NCI-H2107 treated with DMSO at 0.1 percent for 48 hours (cell line): ENCODE measurements around the gene NELL1.
A peak's percentile ranks its signal among the peaks of the same experiment; 100 is the strongest.

Experiments used
- DNase-seq: peaks from one replicate; lab custom pipeline; 2025; ENCODE audit not compliant: unreplicated experiment; lab: John Stamatoyannopoulos, UW

NELL1 gene

DNA sequence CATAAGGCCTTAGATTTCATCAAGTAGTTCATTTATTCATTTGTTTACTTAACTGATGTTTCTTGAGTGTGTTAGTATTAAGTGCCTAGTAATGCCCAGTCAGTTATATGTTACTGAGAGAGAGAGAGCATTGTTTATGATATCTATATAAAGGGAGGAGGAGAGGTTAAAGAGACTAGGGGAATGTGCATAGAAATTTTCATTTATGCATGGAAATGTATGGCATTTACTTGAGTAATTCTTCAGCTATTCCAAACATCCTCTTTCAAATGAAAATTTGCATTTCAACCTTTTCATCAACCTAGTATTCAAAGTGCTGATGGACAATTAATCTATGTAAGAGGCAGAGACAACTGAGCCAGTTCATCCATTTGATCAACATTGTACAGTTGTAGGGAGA lies 199.7 kb downstream of the NELL1 start:
- no peak for DNase-seq

DNA sequence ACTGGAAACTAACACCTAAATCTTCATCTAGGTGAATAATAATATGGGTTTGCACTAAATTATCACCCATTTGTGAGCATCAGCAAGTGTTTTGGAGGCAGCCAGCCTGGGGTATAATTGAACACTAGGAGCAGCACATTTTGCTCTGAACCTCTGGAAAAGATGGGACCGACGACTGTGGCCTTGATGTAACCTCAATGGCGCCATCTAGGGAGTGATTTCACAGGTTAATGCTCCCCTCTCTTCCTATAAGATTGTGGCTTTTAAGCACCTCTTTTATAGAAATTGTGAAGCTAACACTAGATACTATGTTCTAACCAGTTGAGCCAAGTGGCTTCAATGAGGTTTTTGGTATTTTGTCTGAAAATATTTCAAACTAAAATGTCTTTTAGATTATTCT lies 203.7 kb downstream of the NELL1 start:
- DNase-seq: peak; percentile 89

DNA sequence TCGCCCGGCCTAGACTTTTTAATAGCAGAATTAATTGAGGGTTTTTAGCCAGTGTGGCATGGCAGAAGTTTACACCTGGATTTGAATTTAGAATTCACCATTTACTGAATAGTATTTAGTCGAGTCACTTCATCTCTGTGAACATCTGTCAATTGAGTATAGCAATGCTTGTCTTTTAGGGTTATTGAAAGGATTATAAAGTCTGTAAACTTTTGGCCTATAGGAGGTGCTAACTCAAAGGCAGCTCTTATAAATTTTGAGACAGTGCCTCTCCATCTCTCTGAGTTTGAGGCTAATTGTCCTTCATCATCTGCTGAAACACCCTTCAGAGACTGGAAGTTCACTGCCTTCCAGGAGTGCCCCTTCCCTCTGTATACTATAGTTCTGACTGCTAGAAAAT lies 205.0 kb downstream of the NELL1 start:
- no peak for DNase-seq

DNA sequence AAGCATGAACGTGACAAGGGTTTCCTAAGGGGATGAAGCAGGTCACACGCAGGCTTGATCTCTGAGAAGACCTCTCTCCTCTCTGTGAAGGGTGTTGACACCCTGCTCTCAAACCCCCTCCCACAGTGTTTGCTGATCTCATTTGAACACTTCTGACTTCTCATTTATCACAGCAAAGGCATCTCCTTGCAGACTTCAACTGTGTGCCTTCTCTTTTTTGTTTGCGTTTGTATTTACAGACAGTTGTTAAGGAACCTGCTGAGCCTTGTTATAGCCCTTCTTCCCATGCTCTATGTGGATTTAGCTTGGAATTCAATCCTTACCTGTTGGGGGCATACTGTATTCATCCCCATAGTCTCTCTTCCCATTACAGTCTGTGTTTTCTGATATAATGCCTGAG lies 206.5 kb downstream of the NELL1 start:
- no peak for DNase-seq

DNA sequence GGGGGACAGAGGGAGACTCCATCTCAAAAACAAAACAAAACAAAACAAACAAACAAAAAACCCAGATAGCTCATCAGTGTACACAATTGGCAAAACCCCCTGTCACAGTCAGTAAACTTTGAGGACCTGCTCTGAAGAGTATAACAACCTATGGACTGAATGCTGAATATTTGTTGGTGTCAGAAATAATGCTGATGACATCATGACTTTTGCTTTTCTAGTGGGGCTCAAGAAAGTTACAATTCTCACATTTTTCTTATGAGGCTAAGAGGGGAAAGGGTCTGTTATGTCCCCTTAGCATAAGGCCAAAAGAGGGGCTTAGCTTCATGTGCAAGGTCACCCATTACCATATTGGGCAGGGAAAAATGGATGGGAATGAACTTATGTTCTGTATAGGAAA lies 207.4 kb downstream of the NELL1 start:
- no peak for DNase-seq

DNA sequence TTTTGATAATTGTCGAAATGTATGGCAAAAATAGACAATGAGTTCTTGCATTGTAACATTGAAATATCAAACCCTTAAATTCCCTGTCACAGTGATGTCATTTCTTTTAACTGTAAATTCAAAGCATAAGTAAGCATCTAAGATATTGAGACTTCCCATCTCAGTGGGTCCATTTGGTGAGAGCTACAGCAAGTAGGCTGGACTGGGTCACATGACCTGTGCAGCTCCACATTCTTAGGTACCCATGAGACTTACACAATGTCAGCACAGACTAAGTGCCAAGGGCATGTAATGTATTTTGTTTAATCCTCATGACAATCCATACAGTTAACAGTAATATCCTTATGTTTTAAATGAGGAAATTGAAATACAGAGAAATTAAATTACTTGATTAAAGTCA lies 210.7 kb downstream of the NELL1 start:
- no peak for DNase-seq

DNA sequence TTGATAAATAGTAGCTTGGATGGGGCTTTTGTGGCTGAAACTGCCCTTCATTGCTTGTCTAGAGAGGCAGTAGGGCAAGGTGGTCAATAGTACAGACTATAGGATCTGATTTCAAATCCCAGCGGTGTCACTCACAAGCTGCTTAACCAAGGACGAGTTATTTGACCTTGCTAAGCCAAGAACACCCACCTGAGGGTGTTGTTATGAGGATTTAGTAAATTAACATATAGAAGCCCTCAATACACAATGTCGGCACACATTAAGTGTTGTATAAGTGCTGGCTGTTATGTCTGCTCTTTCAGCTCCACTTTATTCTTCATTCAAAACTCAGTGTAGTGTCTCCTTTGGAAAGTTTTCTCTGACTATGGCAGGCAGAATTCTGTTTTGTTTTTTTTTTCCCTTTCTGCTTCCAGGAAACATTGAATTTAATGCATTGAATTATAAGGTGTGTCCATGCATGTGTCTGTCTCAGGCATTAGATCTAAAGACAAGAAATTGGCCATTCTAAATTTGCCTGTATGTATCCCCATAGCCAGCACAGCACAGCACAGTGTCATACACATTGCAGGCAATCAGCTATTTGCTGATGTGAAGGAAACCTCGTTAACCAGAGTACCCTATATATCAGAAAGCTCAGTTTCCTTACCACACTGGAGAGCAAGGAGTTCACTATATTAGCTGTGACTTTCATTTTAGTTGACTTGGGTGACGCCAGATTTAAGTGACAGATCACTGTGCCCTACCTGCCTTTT lies 212.1 kb downstream of the NELL1 start:
- no peak for DNase-seq

DNA sequence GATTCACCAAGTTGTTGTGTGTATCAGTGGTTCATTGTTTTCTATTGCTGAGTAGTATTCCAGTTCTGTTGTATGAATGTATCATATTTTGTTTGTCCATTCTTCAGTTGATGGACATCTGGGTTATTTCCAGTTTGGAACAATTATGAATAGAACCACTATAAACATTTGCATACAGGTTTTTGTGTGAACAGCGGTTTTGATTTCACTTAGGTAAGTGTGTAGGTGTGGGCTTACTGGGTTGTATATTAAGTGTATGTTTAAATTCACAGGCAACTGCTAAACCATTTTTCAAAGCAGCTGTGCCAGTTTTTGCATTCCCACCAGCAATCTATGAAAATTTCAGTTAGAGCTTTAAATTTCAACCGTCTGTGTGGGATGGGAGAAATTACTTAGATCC lies 217.8 kb downstream of the NELL1 start:
- DNase-seq: peak; percentile 39

DNA sequence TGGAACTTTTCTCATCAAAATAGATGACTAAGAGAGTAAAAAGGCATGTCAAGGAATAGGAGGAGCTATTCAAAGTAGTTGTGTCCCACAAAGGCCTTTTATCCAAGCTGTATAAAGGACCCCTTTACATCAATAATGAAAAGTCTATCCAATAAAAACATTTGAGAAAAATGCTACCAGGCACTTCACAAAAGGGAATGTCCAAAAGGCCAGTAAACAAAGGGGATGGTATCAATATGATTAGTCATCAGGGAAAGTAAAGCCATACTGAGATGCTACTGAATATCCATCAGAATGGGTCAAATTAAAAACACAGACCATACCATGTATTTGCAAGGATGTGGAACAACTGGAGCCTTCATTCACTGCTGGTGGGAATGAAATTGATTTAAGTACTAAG lies 224.9 kb downstream of the NELL1 start:
- no peak for DNase-seq

DNA sequence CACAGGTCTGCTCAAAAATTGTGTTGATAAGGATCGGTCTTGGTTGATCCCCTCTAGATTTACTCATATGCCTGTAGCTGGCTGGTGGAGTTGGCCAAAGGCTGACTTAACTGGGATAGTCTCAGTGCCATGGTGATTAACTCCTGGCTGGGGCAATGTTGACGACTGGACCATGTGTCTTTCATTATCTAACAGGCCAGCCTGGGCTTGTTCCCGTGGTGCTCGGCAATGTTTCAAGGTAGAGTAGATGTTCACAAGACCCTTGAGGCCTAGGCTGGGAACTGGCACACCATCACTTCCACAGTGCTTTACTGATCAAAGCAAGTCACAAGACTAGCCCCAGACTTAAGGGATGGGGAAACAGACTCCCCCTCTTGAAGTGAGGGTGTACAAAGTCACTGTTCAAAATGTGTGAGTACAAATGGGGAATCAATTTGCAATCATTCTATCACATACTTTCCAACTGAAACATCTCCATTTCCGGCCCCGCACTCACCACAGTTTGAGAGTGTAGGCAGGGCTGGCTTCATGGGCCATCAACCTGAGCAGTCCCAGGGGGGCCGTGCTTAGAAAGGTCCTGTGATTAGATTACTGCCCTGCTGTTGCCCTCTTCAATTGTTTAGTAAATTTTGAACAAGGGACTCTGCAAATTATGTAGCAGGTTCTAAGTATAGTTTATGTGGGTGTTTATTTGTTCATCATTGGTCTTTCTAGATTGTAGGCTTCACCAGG lies 240.8 kb downstream of the NELL1 start:
- no peak for DNase-seq

DNA sequence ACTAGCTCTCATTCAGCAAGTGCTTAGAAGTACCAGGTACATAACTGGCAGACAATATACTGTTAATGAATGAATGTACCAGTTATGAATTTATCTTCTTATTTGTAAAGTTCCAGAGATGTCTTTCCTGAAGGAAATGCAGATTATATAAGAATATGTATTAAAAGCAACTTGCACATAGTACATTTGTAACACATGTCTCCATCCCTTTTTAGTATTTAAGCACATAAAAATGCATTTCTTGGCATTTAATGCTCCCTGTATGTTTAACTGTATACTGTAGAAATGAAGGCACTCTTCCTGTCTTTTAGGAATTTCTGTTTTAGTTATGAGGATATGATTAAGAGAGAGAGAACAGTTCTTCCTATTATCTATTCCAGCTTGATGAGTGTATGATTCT lies 241.3 kb downstream of the NELL1 start:
- no peak for DNase-seq

DNA sequence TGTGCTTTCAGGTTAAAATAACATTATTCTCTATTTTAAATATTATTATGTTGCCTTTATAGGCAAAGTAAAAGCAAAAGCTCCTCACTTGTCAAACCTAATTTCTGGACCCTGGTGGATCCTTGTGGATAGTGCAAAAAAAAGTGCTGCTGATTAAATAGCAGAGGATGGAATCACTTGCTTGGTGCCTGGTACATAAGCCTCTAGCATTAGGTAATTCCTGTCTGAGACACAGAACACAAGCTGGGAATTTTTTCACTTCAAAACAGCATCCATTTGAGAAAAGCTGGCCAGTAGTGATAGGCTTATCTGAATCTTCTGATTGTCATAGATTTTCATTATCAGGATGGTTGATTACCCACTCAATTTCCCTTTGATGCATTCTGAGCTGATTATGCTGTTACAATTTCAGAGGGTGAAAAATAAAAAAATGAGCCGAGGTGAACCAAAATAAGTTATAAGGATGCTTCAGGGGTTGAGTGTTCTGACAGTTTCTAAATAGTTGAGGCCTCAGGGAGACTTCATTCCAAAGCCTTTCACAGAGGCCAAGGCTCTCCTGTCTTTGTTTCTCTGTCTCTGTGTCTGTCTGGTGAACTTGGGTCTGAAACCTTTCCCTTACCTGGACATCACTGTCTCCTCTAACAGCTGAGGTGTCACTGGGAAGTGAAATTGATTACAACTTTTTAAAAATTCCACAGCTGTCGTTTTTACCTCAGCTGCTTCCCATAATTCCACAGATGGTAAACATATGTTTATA lies 242.9 kb downstream of the NELL1 start:
- DNase-seq: no peak

DNA sequence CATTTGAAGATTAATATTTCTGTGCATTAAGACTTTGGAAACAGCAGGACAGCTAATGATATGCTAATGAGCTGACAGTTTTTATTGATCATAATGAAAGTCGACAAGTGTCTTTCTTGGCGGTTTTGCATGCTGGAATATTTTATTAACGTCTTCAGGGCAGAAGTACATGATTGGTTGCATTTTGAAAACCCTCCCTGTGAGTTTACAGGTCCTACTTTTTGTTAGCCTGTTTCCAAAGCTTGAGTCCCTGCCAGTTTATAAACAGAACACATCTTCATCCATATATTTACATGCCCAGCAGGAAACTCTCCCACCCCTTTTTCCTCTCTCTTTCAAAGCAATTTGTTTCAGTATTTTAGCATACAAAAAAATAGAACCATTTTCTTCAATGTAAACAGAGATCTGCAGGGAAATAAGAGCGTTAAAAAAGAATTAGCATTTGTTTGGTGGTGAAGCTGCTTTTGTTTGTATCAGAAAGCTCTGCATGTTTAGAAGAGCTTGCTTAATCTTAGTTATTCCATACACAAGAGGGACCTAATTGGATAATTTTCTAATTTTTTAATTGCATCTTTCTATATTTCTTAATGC lies 243.6 kb downstream of the NELL1 start:
- peak; percentile 18 for DNase-seq

DNA sequence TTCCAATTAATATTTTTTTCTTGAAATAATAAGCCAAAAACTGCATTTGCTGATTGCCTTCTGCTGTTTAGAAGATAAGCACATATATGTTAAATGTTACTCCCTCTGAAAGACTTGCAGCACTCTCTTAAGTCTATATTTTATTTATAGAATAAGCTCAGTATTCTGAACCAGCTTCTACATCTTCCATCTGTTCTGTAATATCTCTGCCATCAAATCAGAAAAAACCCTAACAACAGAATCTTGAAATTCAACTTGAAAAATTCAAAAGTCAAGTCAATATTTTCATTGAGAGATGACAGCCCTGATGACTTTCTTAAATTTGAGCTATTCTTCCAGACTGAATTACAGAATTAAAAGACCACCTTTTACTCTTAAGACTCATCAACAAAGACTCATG lies 247.9 kb downstream of the NELL1 start:
- DNase-seq: no peak

DNA sequence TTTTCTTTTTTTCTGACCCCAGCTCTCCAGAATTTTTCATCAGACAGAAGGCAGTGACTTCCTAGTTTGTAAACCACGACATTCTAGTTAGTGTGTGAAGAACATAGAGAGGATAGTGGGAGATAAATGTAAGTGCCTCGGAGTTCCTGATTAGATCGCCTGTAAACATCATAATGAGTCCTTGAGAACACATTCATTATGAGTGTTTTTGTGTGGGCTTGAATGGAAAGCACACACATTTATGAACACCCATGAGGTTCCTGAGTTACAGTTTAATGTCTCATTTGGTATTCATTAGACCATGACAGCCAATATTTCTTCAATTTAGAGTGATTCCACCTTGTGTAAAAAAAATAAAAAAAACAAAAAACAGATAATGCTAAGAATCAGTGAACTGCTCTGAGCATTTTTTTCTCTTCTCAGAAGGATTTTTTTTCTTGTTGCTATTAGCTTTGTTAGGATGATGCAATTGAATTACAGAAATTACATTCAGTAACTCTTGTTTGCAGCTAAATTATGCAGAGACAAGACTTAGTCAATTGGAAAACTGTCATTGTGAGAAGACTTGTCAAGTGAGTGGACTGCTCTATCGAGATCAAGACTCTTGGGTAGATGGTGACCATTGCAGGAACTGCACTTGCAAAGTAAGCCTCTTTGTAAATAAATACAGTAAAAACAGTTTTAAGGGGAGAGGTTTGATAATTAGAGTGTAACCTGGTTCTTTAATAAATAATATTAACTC lies 257.6 kb downstream of the NELL1 start:
- DNase-seq: peak; percentile 75

DNA sequence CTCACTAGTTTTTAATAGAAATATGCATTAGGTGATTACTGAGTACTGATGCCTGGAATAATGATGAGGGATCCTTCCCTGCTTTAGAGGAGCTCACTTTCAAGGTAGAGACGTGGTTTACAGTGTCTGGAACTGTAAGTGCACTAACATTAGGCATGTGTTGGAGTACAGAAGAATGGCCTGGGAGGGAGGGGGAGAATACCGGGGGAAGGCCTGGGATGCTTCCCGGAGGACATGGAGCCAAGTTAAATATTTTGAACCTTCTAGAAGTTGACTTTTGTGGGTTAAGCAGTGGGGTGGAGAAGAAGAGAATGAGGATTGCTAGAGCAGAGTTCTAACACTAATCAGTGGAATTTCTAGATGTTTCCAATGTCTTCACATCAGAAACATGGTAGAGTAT lies 261.6 kb downstream of the NELL1 start:
- DNase-seq: no peak

DNA sequence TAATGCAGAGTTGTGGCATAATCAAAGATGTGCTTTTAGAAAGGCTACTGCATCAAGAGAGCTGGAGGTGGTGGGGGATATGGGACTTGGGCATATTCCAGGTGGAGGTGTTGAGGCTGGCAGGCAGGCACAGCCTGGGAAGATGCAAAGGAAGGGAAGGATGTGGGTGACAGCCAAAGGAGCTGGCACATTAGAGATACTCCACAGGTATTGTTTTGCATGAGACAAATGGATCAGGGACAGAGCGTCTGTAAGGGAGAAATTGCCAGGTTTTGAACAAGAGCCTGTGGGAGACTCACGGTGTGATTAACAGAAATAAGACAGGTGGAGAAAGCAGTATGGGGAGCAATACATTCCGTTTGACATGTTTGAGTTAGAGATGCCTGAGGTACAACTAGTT lies 263.7 kb downstream of the NELL1 start:
- DNase-seq: no peak

DNA sequence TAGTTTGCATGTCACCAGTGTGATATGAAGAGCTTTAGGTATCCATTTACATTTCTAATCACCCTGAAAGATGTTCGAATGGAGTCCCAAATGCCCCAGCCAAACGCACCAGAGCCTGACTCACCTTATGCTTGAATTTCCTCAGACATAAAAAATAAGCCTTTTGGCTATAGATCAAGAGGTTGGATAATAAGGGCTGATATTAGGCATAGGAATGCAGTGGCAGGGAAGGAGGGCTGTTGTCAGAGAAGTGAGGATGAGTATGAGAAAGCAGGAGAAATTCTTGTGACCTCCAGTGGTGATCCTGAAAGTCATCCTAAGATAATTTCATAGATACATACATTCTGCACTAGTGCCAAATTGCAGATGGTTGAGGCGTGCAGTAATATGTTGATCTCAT lies 264.6 kb downstream of the NELL1 start:
- DNase-seq: no peak

DNA sequence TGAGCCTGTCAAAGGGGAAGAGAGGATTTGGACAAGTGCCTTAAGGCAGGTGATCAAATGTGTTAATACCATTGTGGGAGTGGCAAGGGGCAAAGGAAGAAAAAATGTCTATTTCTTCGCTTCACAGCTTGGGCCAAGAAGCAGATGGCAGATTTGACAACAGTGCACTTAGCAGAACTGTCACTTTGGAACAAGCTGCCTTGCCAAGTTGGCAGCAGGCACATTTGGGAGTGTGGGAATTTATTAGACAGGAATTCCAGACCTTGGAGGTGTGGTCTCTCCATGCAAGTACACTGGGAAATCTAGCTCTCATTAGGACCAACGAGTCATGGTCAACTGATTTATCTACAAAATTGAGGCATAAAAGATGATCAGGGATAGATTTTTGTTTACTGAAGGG lies 265.1 kb downstream of the NELL1 start:
- no peak for DNase-seq

DNA sequence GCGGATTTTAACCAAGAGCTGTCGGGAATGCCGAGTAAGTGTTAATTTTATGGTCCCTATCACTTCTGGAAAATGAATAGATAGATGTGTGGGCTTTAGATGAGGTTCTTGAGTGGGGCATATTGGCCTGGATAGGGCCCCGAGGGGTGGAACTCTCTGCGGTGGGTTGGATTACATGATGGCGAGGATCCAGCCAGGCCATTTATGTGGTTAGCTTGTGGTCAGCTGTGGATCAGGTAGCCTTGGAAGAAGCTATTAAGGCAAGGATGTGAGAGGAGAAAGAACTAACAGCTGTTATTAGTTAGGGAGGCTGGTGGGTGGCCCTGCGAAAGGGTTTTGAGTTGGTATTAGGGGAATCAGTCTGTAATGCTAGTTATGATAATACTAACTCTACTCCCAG lies 268.4 kb downstream of the NELL1 start:
- peak; percentile 12 for DNase-seq

DNA sequence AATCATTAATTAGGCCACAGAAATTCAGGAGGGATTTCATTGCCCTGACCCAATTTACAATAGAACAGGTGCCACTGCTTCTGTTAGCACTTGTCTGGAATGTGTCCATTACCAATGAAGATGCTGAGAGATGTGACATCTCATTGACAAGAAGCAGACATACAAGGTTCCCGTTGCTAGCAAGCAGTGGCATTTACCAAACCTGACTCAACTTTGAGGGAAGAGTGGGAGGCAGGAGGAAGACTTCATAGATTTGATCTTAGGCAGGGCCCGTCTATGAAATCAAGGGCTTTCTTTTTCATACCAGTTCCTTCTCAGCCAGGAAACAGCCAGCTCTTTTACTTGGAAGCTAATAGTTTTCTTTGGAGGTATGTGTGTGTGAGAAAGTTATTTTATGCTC lies 280.2 kb downstream of the NELL1 start:
- no peak for DNase-seq
